ENCODE results near the gene RNASET2.

RNASET2 gene

GRCh38 chr6:166930354-166930891 is 25.9 kb downstream of the RNASET2 start:
- Histone ChIP-seq H3K4me2 (ENCODE audit: low read length) (no peak overlapping the region), H3K9me3 (replicated peaks; ENCODE audit: low read length) (no peaks in the 10 kb centered on the region), H3K36me3 (ENCODE audit: insufficient read depth, low read length) (no peaks in the 10 kb centered on the region), H3K9ac (ENCODE audit: low read depth, low read length) (no peak overlapping the region), H3K4me1 (ENCODE audit: control insufficient read depth, insufficient read depth, low read length) (no peaks in the 10 kb centered on the region), H3K4me3 (ENCODE audit: low read length) (no peak overlapping the region), H3K27me3 (ENCODE audit: control insufficient read depth, insufficient read depth, low read length) (no peaks in the 10 kb centered on the region)

DNA sequence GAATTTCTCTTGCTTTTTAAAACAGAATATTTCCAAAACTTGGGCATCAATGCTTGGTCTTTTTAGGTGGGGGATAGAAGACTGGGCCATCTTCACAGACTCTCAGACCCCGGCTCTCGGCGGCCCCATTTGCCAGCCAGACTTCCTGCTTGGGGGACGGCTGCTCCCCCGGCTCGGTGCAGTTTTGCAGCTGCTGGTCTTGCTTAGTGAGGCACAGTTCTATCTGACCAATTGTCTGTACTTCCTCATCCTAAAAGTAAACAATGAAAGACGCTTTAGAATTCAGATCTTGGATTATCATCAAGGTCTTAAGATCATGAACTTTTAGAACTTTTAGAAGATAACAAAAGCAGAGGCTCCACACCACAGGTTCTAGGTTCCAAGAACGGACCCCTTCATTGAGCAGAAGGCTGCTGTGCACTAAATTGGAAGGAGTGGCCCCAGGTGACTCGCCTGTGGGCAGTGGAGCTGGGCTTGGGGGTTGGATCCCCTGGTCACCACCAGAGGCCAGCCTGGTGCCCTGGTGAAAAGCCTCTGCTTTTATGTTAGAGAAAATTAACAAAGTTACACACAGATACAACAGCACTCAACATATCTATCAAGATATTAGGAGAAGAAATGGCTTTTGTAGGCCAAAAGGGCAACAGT is 26.7 kb downstream of the RNASET2 start:
- no peak overlapping the region for H3K4me2 ChIP-seq (ENCODE audit: low read length)
- no peak overlapping the region for H3K9ac ChIP-seq (ENCODE audit: low read depth, low read length)
- H3K36me3 ChIP-seq (ENCODE audit: insufficient read depth, low read length): no peaks in the 10 kb centered on the region
- H3K9me3 ChIP-seq (replicated peaks; ENCODE audit: low read length): no peaks in the 10 kb centered on the region
- H3K4me3 ChIP-seq (ENCODE audit: low read length): no peak overlapping the region
- no peaks in the 10 kb centered on the region for H3K27me3 ChIP-seq (ENCODE audit: control insufficient read depth, insufficient read depth, low read length)
- H3K4me1 ChIP-seq (ENCODE audit: control insufficient read depth, insufficient read depth, low read length): no peaks in the 10 kb centered on the region

- no peak overlapping the region for H3K9ac ChIP-seq (ENCODE audit: low read depth, low read length)
- no peak overlapping the region for H3K4me3 ChIP-seq (ENCODE audit: low read length)
- no peaks in the 10 kb centered on the region for H3K27me3 ChIP-seq (ENCODE audit: control insufficient read depth, insufficient read depth, low read length)
- no peaks in the 10 kb centered on the region for H3K4me1 ChIP-seq (ENCODE audit: control insufficient read depth, insufficient read depth, low read length)
- no peak overlapping the region for H3K4me2 ChIP-seq (ENCODE audit: low read length)
- H3K9me3 ChIP-seq (replicated peaks; ENCODE audit: low read length): no peaks in the 10 kb centered on the region
- H3K36me3 ChIP-seq (ENCODE audit: insufficient read depth, low read length): no peaks in the 10 kb centered on the region
Observed at GRCh38 chr6:166928644-166929541, 27.5 kb downstream of the RNASET2 start.

GRCh38 chr6:166927935-166928643 is 28.3 kb downstream of the RNASET2 start:
- Histone ChIP-seq H3K4me3 (ENCODE audit: low read length) (no peak overlapping the region), H3K4me2 (ENCODE audit: low read length) (no peak overlapping the region), H3K27me3 (ENCODE audit: control insufficient read depth, insufficient read depth, low read length) (no peaks in the 10 kb centered on the region), H3K36me3 (ENCODE audit: insufficient read depth, low read length) (no peaks in the 10 kb centered on the region), H3K4me1 (ENCODE audit: control insufficient read depth, insufficient read depth, low read length) (no peaks in the 10 kb centered on the region), H3K9me3 (replicated peaks; ENCODE audit: low read length) (no peaks in the 10 kb centered on the region), H3K9ac (ENCODE audit: low read depth, low read length) (no peak overlapping the region)

DNA sequence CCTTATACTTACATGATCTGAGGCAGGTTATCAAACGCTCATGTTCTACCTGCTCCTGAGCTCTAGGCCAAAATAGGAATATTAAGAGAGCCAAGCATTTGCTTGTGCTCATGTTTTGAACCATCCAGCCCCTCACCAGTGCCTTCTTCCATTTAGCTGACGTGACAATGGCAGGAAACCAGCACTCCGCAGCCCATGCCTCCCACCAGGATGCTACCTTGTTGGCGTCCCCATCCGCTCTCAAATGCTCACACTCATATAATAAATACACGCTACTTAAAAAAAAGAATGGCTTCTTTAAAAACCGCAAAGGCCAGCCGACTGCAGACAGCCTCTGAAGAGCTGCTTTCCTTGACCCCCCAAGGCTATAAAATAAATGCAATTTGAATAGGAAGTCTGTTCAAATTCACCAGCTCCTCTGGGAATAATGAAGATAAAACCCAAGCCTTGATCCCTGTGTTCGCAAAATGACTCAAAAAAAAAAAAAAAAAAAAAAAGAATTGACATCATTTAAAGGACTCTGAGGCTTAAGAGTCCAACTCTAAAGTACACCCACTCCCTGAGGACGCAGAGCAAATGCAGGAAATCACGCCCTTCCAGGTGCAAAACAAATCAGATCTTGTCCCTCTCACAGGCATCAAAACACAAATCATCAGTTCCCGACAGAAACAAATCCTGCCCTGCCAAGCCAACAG is 29.0 kb downstream of the RNASET2 start:
- H3K36me3 ChIP-seq (ENCODE audit: insufficient read depth, low read length): no peaks in the 10 kb centered on the region
- no peaks in the 10 kb centered on the region for H3K27me3 ChIP-seq (ENCODE audit: control insufficient read depth, insufficient read depth, low read length)

DNA sequence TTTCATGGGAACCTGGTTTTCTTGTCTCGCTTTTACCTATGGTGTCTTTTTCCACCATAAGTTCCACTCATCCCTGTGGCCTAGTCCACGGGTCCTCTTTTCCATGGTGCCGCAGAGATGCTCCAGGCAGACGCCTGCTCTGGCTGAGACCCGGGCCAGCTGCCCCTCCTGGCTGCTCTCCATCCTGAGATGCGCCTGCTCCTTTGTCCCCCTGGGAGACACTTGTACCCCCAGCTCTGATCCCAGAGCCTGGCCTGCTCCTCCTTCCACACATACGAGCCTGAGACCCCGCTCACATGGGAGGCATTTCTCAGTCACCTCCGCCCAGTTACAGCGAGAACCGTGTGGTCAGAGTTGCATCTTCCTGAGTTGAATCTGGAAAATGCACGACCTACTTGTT is 29.6 kb downstream of the RNASET2 start:
- Histone ChIP-seq H3K9me3 (replicated peaks; ENCODE audit: low read length) (no peaks in the 10 kb centered on the region), H3K36me3 (ENCODE audit: insufficient read depth, low read length) (no peaks in the 10 kb centered on the region), H3K27me3 (ENCODE audit: control insufficient read depth, insufficient read depth, low read length) (no peaks in the 10 kb centered on the region), H3K4me1 (ENCODE audit: control insufficient read depth, insufficient read depth, low read length) (no peaks in the 10 kb centered on the region), H3K9ac (ENCODE audit: low read depth, low read length) (no peak overlapping the region), H3K4me3 (ENCODE audit: low read length) (no peak overlapping the region), H3K4me2 (ENCODE audit: low read length) (no peak overlapping the region)

More for the DNA sequence above, 29.0 kb downstream of the RNASET2 start:
- Histone ChIP-seq H3K4me1 (ENCODE audit: control insufficient read depth, insufficient read depth, low read length) (no peaks in the 10 kb centered on the region), H3K9me3 (replicated peaks; ENCODE audit: low read length) (no peaks in the 10 kb centered on the region), H3K4me3 (ENCODE audit: low read length) (no peak overlapping the region), H3K9ac (ENCODE audit: low read depth, low read length) (no peak overlapping the region), H3K4me2 (ENCODE audit: low read length) (no peak overlapping the region)

DNA sequence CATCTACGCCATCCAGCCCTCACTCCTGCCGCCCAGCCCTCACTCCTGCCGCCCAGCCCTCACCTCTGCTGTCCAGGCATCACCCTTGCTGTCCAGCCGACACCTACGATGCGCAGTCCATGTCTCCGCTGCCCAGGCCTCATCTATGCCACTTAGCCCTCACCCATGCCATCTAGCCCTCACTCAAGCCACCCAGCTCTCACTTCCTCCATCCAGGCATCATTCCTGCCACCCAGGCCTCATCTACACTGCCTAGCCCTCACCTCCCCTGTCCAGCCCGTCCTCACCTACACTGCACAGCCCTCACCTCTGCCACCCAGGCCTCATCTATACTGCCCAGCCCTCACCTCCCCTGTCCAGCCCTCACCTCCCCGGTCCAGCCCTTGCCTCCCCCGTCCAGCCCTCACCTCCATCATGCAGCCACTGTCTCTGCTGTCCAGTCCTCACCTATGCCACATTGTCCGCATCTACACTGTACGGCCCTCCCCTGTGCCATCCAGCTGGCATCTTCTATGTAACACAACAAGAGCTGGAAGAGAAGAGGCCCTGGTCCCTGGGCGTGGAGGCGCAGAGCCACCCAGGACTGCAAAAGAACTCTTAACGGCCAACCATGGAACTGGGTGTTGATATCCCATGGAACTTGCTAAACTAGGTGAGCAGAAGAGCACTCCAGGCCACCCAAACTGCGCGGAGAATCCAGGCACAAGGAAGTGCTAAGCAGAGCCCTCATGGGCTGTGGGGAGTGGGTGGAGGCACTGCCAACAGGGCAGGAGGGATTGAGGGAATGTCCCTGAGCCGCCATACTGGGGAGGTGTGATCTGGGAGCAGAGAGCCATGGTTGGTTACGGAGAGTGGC is 31.0 kb downstream of the RNASET2 start:
- Histone ChIP-seq H3K36me3 (ENCODE audit: insufficient read depth, low read length) (no peaks in the 10 kb centered on the region), H3K4me1 (ENCODE audit: control insufficient read depth, insufficient read depth, low read length) (no peaks in the 10 kb centered on the region), H3K4me3 (ENCODE audit: low read length) (no peak overlapping the region)

GRCh38 chr6:166924531-166924930 is 31.8 kb downstream of the RNASET2 start:
- Histone ChIP-seq H3K9ac (ENCODE audit: low read depth, low read length) (no peak overlapping the region), H3K4me3 (ENCODE audit: low read length) (no peak overlapping the region), H3K36me3 (ENCODE audit: insufficient read depth, low read length) (no peaks in the 10 kb centered on the region), H3K4me1 (ENCODE audit: control insufficient read depth, insufficient read depth, low read length) (no peaks in the 10 kb centered on the region), H3K27me3 (ENCODE audit: control insufficient read depth, insufficient read depth, low read length) (no peaks in the 10 kb centered on the region), H3K4me2 (ENCODE audit: low read length) (no peak overlapping the region), H3K9me3 (replicated peaks; ENCODE audit: low read length) (no peaks in the 10 kb centered on the region)

More for the DNA sequence above, 31.0 kb downstream of the RNASET2 start:
- Histone ChIP-seq H3K4me2 (ENCODE audit: low read length) (no peak overlapping the region), H3K27me3 (ENCODE audit: control insufficient read depth, insufficient read depth, low read length) (no peaks in the 10 kb centered on the region), H3K9ac (ENCODE audit: low read depth, low read length) (no peak overlapping the region), H3K9me3 (replicated peaks; ENCODE audit: low read length) (no peaks in the 10 kb centered on the region)

GRCh38 chr6:166922937-166923336 is 33.4 kb downstream of the RNASET2 start:
- H3K27me3 ChIP-seq (ENCODE audit: control insufficient read depth, insufficient read depth, low read length): no peaks in the 10 kb centered on the region
- H3K9ac ChIP-seq (ENCODE audit: low read depth, low read length): no peak overlapping the region
- H3K36me3 ChIP-seq (ENCODE audit: insufficient read depth, low read length): no peaks in the 10 kb centered on the region
- no peak overlapping the region for H3K4me3 ChIP-seq (ENCODE audit: low read length)
- H3K4me1 ChIP-seq (ENCODE audit: control insufficient read depth, insufficient read depth, low read length): no peaks in the 10 kb centered on the region
- H3K9me3 ChIP-seq (replicated peaks; ENCODE audit: low read length): no peaks in the 10 kb centered on the region
- H3K4me2 ChIP-seq (ENCODE audit: low read length): no peak overlapping the region

GRCh38 chr6:166921570-166921969 is 34.8 kb downstream of the RNASET2 start:
- no peak overlapping the region for H3K4me2 ChIP-seq (ENCODE audit: low read length)
- H3K9ac ChIP-seq (ENCODE audit: low read depth, low read length): no peak overlapping the region
- no peaks in the 10 kb centered on the region for H3K36me3 ChIP-seq (ENCODE audit: insufficient read depth, low read length)
- H3K9me3 ChIP-seq (replicated peaks; ENCODE audit: low read length): no peaks in the 10 kb centered on the region
- H3K4me1 ChIP-seq (ENCODE audit: control insufficient read depth, insufficient read depth, low read length): no peaks in the 10 kb centered on the region
- H3K27me3 ChIP-seq (ENCODE audit: control insufficient read depth, insufficient read depth, low read length): no peaks in the 10 kb centered on the region
- H3K4me3 ChIP-seq (ENCODE audit: low read length): no peak overlapping the region

Measured in skeletal muscle satellite cell (primary cell).